WTC11 (cell line): Measurements from ENCODE around the gene FNDC1. TPM values are rescaled to one million over a fixed set of nuclear protein-coding genes. Genes with fewer than 3 reads are reported as not detected.

ENCODE experiments used
- ATAC-seq: fragments of 200-7000 bp; cut with Tn5 transposase; 2 replicates; pipeline ENCODE4 v1.10.0; 2021; ENCODE audit warnings: mild to moderate bottlenecking, moderate library complexity
- CTCF ChIA-PET: fragments of 300-600 bp; sonication (Branson Sonifier 250); formaldehyde crosslinking; loops from one replicate; lab custom pipeline; 2021; ENCODE audit warnings: antibody characterized with exemption; lab: Charles Lee
- POLR2A ChIA-PET: fragments of 350-600 bp; sonication (Branson Sonifier 250); formaldehyde crosslinking; loops from one replicate; lab custom pipeline; 2021; ENCODE audit warnings: antibody characterized with exemption; lab: Charles Lee
- DNase-seq: peaks from one replicate; pipeline ENCODE4 v3.0.0; 2021; ENCODE audit warnings: low spot score
- H3K27ac Mint-ChIP-seq: 2 replicates; pipeline ENCODE4 v1.8.0; 2021; ENCODE audit warnings: mixed read lengths
- H3K27me3 Mint-ChIP-seq: 2 replicates; pipeline ENCODE4 v1.8.0; 2021; ENCODE audit warnings: low read depth, mild to moderate bottlenecking, moderate library complexity, mixed read lengths
- H3K36me3 Mint-ChIP-seq: 2 replicates; pipeline ENCODE4 v1.8.0; 2021; ENCODE audit warnings: mixed read lengths
- H3K4me1 Mint-ChIP-seq: 2 replicates; pipeline ENCODE4 v1.8.0; 2022; ENCODE audit warnings: mixed read lengths
- H3K4me3 Mint-ChIP-seq: 2 replicates; pipeline ENCODE4 v1.8.0; 2021; ENCODE audit warnings: mild to moderate bottlenecking, moderate library complexity, mixed read lengths
- H3K9me3 Mint-ChIP-seq: 2 replicates; pipeline ENCODE4 v1.8.0; 2021; ENCODE audit warnings: mixed read lengths
- EMX1 ChIP-seq: fragments of 250-450 bp; sonication (Bioruptor Pico); IDR thresholded peaks from 2 replicates; pipeline ENCODE4 v1.8.0; 2021; ENCODE audit warnings: mild to moderate bottlenecking
- ERG ChIP-seq: fragments of 250-450 bp; sonication (Bioruptor Pico); IDR thresholded peaks from 2 replicates; pipeline ENCODE4 v1.8.0; 2021; ENCODE audit warnings: mild to moderate bottlenecking
- ETV6 ChIP-seq: sonication (generic); formaldehyde crosslinking; IDR thresholded peaks from 2 replicates; pipeline ENCODE4 v1.8.1; 2022; ENCODE audit warnings: mild to moderate bottlenecking, missing genetic modification reagents
- FOXP1 ChIP-seq: sonication (generic); formaldehyde crosslinking; IDR thresholded peaks from 2 replicates; pipeline ENCODE4 v1.8.0; 2022; ENCODE audit warnings: missing genetic modification reagents, mild to moderate bottlenecking, moderate library complexity, borderline replicate concordance
- HMGA2 ChIP-seq: fragments of 250-450 bp; sonication (Bioruptor Pico); IDR thresholded peaks from 2 replicates; pipeline ENCODE4 v1.4.0; 2021; ENCODE audit warnings: mild to moderate bottlenecking, moderate library complexity
- MYBL2 ChIP-seq: sonication (generic); formaldehyde crosslinking; IDR thresholded peaks from 2 replicates; pipeline ENCODE4 v1.8.1; 2023; ENCODE audit warnings: mild to moderate bottlenecking, moderate library complexity, missing genetic modification reagents
- NR1H2 ChIP-seq: sonication (generic); formaldehyde crosslinking; IDR thresholded peaks from 2 replicates; pipeline ENCODE4 v1.9.0; 2021; ENCODE audit warnings: mild to moderate bottlenecking, moderate library complexity, missing genetic modification reagents
- TCF7 ChIP-seq: sonication (generic); formaldehyde crosslinking; IDR thresholded peaks from 2 replicates; pipeline ENCODE4 v1.8.0; 2022; ENCODE audit warnings: mild to moderate bottlenecking, low read depth, missing genetic modification reagents, moderate library complexity
- ZNF121 ChIP-seq: sonication (generic); formaldehyde crosslinking; IDR thresholded peaks from 2 replicates; pipeline ENCODE4 v1.8.0; 2023; ENCODE audit warnings: missing genetic modification reagents
- ZNF219 ChIP-seq: sonication (generic); formaldehyde crosslinking; IDR thresholded peaks from 2 replicates; pipeline ENCODE4 v1.8.0; 2023; ENCODE audit warnings: missing genetic modification reagents, mild to moderate bottlenecking, borderline replicate concordance
- ZNF416 ChIP-seq: fragments of 250-450 bp; sonication (Bioruptor Pico); IDR thresholded peaks from 2 replicates; pipeline ENCODE4 v1.9.0; 2021; ENCODE audit warnings: mild to moderate bottlenecking, inconsistent platforms
- total RNA-seq: library from RNA; stranded (reverse); gene quantifications from 3 replicates; pipeline ENCODE4 v1.2.3, GENCODE V29; 2021
- TF ChIP-seq, protein P1 (sequence below): sonication (generic); formaldehyde crosslinking; IDR thresholded peaks from 2 replicates; pipeline ENCODE4 v1.8.1; 2023; ENCODE audit warnings: mild to moderate bottlenecking, moderate library complexity, missing genetic modification reagents
- TF ChIP-seq, protein P2 (sequence below): fragments of 200-600 bp; IDR thresholded peaks from 2 replicates; pipeline ENCODE4 v1.8.0; 2022; ENCODE audit warnings: antibody characterized with exemption
- TF ChIP-seq, protein P3 (sequence below): fragments of 250-450 bp; sonication (Bioruptor Pico); conservative IDR thresholded peaks from 2 replicates; pipeline ENCODE4 v1.9.0; 2021; ENCODE audit warnings: mild to moderate bottlenecking
- TF ChIP-seq, protein P4 (sequence below): sonication (generic); formaldehyde crosslinking; IDR thresholded peaks from 2 replicates; pipeline ENCODE4 v1.8.1; 2023; ENCODE audit warnings: mild to moderate bottlenecking, missing genetic modification reagents, moderate library complexity

Gene FNDC1
- total RNA-seq, 1 experiment from 2014 or later = 0.44 TPM

DNA sequence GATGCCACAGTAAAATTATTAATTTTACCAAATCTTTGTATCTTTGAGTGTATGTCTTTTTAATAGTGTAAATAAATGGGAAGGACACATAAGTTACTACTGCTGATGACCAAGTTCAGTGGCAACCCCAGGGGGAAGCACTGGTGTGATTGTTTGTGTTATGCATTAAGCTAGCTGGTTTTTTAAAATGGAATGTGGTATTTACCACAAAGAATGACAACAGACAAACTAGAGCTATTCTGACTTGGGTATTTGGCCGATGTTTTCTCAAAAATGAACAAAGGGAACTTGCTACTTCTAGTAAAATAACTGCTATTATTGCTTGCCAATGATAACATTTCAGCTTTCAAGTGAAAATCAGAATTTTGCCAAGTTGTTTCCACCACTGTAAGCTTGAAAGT, 2.9 kb downstream of the FNDC1 start:
- POLR2A ChIA-PET = no interaction called here
- DNase-seq = no peak

DNA sequence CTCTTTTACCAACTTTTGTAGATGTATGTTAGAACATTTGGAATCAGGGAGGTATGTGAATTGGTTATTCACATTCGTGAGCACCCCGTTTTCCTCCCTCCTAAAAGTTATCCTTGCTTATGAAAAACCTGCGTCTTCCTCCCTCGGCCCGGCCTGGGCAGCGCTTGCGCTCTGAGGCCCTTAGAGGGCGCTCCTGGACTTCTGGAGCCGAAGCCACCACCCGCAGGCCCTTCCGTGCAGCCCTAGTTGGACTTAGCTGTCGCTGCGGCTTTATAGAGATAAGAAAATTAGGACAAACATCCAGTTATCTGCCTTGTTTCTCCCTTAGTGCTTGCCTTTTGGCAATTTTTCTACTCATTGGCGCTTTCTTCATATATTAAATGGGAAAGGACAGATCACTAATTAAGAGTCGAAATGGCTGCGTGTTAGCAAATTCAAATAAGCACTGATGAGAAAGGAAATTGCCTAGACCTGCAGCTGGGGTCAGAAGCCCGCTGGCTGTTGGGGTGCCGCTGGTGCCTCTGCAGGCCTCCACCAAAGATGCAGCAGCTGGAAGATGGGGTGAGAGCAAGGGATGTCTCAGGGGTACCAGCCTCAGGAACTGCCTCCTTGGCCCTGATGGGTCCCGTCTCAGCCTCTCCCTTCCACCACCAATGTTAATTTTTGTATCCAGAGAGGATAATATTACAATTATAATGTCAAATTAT, 5.2 kb downstream of the FNDC1 start:
- ChIA-PET POLR2A (no interaction called here), CTCF (interaction anchor here (0.6 to 2.6 kb wide), 55 partner anchors 8 to 634 kb away, joined by 3 to 33 read pairs (median 4); partner anchors contain the start of gene RSPH3)
- H3K9me3 Mint-ChIP-seq = no peaks in the 10 kb centered on the region
- H3K36me3 Mint-ChIP-seq = no peaks in the 10 kb centered on the region
- H3K4me1 Mint-ChIP-seq = peaks cover 8% of the 10 kb centered on the region
- no peak overlapping the region for H3K27ac Mint-ChIP-seq
- H3K4me3 Mint-ChIP-seq = peak overlapping the region; percentile 31; the same call in 1 of the 2 replicates
- TF ChIP-seq, protein P1, sequence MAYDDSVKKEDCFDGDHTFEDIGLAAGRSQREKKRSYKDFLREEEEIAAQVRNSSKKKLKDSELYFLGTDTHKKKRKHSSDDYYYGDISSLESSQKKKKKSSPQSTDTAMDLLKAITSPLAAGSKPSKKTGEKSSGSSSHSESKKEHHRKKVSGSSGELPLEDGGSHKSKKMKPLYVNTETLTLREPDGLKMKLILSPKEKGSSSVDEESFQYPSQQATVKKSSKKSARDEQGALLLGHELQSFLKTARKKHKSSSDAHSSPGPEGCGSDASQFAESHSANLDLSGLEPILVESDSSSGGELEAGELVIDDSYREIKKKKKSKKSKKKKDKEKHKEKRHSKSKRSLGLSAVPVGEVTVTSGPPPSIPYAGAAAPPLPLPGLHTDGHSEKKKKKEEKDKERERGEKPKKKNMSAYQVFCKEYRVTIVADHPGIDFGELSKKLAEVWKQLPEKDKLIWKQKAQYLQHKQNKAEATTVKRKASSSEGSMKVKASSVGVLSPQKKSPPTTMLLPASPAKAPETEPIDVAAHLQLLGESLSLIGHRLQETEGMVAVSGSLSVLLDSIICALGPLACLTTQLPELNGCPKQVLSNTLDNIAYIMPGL = 0 out of 2 replicates have a peak, but pooled peaks have one; percentile 28
- TF ChIP-seq MYBL2 (CRISPR knock-in tag) = 0 out of 2 replicates have a peak, but pooled peaks have one; percentile 31
- TF ChIP-seq, protein P2, sequence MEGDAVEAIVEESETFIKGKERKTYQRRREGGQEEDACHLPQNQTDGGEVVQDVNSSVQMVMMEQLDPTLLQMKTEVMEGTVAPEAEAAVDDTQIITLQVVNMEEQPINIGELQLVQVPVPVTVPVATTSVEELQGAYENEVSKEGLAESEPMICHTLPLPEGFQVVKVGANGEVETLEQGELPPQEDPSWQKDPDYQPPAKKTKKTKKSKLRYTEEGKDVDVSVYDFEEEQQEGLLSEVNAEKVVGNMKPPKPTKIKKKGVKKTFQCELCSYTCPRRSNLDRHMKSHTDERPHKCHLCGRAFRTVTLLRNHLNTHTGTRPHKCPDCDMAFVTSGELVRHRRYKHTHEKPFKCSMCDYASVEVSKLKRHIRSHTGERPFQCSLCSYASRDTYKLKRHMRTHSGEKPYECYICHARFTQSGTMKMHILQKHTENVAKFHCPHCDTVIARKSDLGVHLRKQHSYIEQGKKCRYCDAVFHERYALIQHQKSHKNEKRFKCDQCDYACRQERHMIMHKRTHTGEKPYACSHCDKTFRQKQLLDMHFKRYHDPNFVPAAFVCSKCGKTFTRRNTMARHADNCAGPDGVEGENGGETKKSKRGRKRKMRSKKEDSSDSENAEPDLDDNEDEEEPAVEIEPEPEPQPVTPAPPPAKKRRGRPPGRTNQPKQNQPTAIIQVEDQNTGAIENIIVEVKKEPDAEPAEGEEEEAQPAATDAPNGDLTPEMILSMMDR = peak; percentile 79; the same call in 1 of the 2 replicates
- no peak for TF ChIP-seq ZNF416 (CRISPR knock-in tag)
- DNase-seq (peak; percentile 83), ATAC-seq (peak; percentile 81)
- H3K27me3 Mint-ChIP-seq = peaks cover 52% of the 10 kb centered on the region

More for the DNA sequence above, 2.9 kb downstream of the FNDC1 start:
- peaks cover 15% of the 10 kb centered on the region for H3K4me1 Mint-ChIP-seq
- H3K4me3 Mint-ChIP-seq = no peak overlapping the region
- TF ChIP-seq, protein P3, sequence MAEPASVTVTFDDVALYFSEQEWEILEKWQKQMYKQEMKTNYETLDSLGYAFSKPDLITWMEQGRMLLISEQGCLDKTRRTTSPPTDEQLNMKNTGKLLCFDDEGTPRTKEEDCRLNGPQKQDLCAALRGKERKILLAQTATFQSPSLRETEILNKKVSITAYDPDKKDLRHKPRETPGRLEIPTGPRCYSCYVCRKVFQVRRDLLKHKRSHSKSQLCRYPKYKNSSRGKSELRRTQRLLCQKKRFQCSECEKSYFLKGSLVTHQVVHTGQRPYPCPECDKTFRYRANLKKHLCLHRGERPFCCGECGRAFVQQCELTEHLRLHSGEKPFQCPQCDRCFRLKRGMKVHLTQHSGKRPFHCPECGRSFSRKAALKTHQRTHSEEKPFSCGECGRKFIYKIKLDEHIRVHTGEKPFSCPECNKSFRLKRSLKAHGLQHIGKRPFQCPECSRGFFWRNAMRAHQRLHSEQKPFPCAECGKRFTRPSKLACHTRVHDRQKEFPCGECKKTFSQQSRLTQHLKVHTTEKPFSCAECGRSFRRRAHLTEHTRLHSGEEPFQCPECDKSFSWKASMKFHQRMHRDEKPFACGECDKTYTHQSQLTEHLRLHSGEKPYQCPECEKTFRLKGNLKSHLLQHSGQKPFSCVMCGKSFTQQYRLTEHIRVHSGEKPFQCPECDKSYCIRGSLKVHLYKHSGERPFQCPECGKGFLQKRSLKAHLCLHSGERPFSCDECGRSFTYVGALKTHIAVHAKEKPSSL (CRISPR knock-in tag) = no peak
- TF ChIP-seq, protein P4, sequence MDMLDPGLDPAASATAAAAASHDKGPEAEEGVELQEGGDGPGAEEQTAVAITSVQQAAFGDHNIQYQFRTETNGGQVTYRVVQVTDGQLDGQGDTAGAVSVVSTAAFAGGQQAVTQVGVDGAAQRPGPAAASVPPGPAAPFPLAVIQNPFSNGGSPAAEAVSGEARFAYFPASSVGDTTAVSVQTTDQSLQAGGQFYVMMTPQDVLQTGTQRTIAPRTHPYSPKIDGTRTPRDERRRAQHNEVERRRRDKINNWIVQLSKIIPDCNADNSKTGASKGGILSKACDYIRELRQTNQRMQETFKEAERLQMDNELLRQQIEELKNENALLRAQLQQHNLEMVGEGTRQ (CRISPR knock-in tag) = no peak
- no peak for TF ChIP-seq TCF7
- TF ChIP-seq, all 79 proteins: peak for 0
- Mint-ChIP-seq H3K36me3 (no peaks in the 10 kb centered on the region), H3K27ac (no peak overlapping the region), H3K27me3 (peaks cover 71% of the 10 kb centered on the region), H3K9me3 (no peaks in the 10 kb centered on the region)
- no peak for ATAC-seq
- CTCF ChIA-PET = interaction anchor here (1.6 kb wide), 1 partner anchor 45 kb away, joined by 4 read pairs; no protein-coding TSS in a partner anchor

GRCh38 chr6:159176913-159177312, 7.7 kb downstream of the FNDC1 start:
- Mint-ChIP-seq H3K4me3 (no peak overlapping the region), H3K27me3 (peaks cover 28% of the 10 kb centered on the region), H3K4me1 (no peaks in the 10 kb centered on the region), H3K27ac (no peak overlapping the region), H3K36me3 (no peaks in the 10 kb centered on the region), H3K9me3 (no peaks in the 10 kb centered on the region)
- ATAC-seq (no peak), DNase-seq (no peak)
- TF ChIP-seq ZNF121 (CRISPR knock-in tag) = no peak
- TF ChIP-seq ETV6 (CRISPR knock-in tag) = no peak
- no peak for TF ChIP-seq HMGA2
- ChIA-PET POLR2A (no interaction called here), CTCF (no interaction called here)

DNA sequence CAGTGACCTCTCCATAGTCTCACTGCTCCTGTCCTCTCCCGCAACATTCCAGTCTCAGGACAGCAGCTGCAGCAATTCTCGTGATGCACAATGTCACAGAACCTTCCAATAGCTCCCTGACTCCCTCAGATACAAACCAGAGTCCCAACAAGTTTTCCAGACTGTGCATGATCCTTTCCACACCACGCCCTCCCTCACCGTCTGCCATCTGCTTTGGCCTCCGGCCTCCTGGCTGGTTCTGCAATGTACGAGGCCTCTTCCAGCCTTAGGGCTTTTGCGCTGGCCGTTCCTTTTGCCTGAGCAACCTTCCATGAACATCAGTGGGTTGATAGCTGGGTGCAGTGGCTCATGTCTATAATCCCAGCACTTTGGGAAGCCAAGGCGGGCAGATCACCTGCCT, 9.6 kb downstream of the FNDC1 start:
- Mint-ChIP-seq H3K36me3 (no peaks in the 10 kb centered on the region), H3K27ac (no peak overlapping the region), H3K4me3 (no peak overlapping the region), H3K9me3 (no peaks in the 10 kb centered on the region), H3K27me3 (peaks cover 15% of the 10 kb centered on the region), H3K4me1 (no peaks in the 10 kb centered on the region)
- ChIA-PET CTCF (interaction anchor here (0.7 kb wide), 1 partner anchor 11 kb away, joined by 3 read pairs; no protein-coding TSS in a partner anchor), POLR2A (no interaction called here)
- DNase-seq (no peak), ATAC-seq (no peak)
- TF ChIP-seq EMX1 (CRISPR knock-in tag) = no peak
- TF ChIP-seq ERG (CRISPR knock-in tag) = no peak
- no peak for TF ChIP-seq ZNF219 (CRISPR knock-in tag)
- no peak for TF ChIP-seq NR1H2
- no peak for TF ChIP-seq ETV6 (CRISPR knock-in tag)
- TF ChIP-seq FOXP1 (CRISPR knock-in tag) = no peak
